ENCODE measurements around the gene USH2A. TPM values are rescaled to one million over a fixed set of nuclear protein-coding genes. Genes with fewer than 3 reads are reported as not detected.

The USH2A gene
- total RNA-seq, 2 experiments from 2014 or later, result not detected

DNA sequence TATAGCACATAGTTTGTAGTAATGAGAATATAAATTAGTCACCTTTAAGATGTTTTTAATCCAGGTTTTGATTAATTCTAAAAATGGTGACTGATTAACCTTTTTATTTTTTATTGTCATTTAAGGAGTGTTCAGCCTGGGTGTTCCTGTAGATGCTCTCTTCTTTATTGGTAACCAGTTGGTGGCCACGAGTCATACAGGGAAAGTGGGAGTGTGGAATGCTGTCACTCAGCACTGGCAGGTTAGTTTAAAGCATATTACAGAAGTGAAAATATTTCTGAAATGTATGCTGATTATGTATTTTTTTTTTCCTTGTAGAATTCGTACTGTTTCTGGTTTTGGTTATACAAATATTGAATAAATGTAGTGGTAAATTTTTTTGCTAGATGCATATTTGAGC is 828.0 kb downstream of the USH2A start:
- H3K36me3 Mint-ChIP-seq (ENCODE audit: low read depth), result peaks cover 32% of the 10 kb centered on the region
- ChIA-PET POLR2A (no interaction called here), CTCF (no interaction called here)
- intact Hi-C loops (cut with DNase I, micrococcal nuclease), result no loop called here
- Histone ChIP-seq H3K4me1 (ENCODE audit: insufficient read depth, low read length) (no peaks in the 10 kb centered on the region), H3K9me3 (ENCODE audit: control insufficient read depth in 1 of 2, insufficient read depth in 1 of 2, low read length in 2 of 2) (no peaks in the 10 kb centered on the region), H3K27ac (ENCODE audit: low read depth in 1 of 2, low read length in 2 of 2) (no peak overlapping the region), H3K36me3 (ENCODE audit: insufficient read depth, low read length) (no peaks in the 10 kb centered on the region), H3K4me3 (ENCODE audit: low read length) (no peak overlapping the region), H3K27me3 (ENCODE audit: control insufficient read depth in 1 of 2, insufficient read depth in 2 of 2, low read length in 2 of 2) (no peaks in the 10 kb centered on the region)
- no peaks in the 10 kb centered on the region for H3K9me3 Mint-ChIP-seq
- no peak overlapping the region for H3K27ac Mint-ChIP-seq
- no peak for DNase-seq
- H3K27me3 Mint-ChIP-seq, result no peaks in the 10 kb centered on the region
- no peak for ATAC-seq (ENCODE audit: poor library complexity)
- TF ChIP-seq, protein P1, sequence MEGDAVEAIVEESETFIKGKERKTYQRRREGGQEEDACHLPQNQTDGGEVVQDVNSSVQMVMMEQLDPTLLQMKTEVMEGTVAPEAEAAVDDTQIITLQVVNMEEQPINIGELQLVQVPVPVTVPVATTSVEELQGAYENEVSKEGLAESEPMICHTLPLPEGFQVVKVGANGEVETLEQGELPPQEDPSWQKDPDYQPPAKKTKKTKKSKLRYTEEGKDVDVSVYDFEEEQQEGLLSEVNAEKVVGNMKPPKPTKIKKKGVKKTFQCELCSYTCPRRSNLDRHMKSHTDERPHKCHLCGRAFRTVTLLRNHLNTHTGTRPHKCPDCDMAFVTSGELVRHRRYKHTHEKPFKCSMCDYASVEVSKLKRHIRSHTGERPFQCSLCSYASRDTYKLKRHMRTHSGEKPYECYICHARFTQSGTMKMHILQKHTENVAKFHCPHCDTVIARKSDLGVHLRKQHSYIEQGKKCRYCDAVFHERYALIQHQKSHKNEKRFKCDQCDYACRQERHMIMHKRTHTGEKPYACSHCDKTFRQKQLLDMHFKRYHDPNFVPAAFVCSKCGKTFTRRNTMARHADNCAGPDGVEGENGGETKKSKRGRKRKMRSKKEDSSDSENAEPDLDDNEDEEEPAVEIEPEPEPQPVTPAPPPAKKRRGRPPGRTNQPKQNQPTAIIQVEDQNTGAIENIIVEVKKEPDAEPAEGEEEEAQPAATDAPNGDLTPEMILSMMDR (IDR thresholded peaks at IDR 0.05), result no peak
- no peaks in the 10 kb centered on the region for H3K4me1 Mint-ChIP-seq (ENCODE audit: low read depth)
- H3K4me3 Mint-ChIP-seq, result no peak overlapping the region

DNA sequence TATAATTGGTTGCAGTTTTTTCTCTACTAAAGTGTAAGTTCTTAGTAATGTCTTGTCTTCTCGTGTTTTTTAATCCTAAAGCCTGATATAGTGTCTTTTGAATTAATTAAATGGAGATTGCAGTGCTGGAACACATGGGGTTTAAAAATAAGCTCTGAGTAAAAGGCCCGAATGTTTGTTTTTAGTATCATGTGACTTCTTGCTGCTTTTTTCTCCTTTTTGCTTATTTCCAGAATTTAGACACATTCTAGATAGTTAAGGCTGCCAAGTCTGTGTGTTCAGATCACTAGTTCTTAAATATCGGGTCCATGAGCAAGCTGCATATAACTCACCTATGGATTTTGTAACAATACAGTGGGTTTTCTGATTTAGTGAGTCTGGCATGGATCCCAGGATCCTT is 828.6 kb downstream of the USH2A start:
- DNase-seq (no peak), ATAC-seq (ENCODE audit: poor library complexity) (no peak)
- no peaks in the 10 kb centered on the region for H3K36me3 ChIP-seq (ENCODE audit: insufficient read depth, low read length)
- H3K4me3 ChIP-seq (ENCODE audit: low read length), result no peak overlapping the region
- ChIA-PET POLR2A (no interaction called here), CTCF (no interaction called here)
- H3K9me3 ChIP-seq (ENCODE audit: control insufficient read depth in 1 of 2, insufficient read depth in 1 of 2, low read length in 2 of 2), result no peaks in the 10 kb centered on the region
- peaks cover 34% of the 10 kb centered on the region for H3K36me3 Mint-ChIP-seq (ENCODE audit: low read depth)
- H3K4me3 Mint-ChIP-seq, result no peak overlapping the region
- intact Hi-C loops (cut with DNase I, micrococcal nuclease), result no loop called here
- TF ChIP-seq, protein P1 (IDR thresholded peaks at IDR 0.05), result no peak
- no peaks in the 10 kb centered on the region for H3K4me1 Mint-ChIP-seq (ENCODE audit: low read depth)
- no peaks in the 10 kb centered on the region for H3K27me3 ChIP-seq (ENCODE audit: control insufficient read depth in 1 of 2, insufficient read depth in 2 of 2, low read length in 2 of 2)
- no peak overlapping the region for H3K27ac Mint-ChIP-seq
- no peaks in the 10 kb centered on the region for H3K27me3 Mint-ChIP-seq
- no peaks in the 10 kb centered on the region for H3K4me1 ChIP-seq (ENCODE audit: insufficient read depth, low read length)
- no peak overlapping the region for H3K27ac ChIP-seq (ENCODE audit: low read depth in 1 of 2, low read length in 2 of 2)
- H3K9me3 Mint-ChIP-seq, result no peaks in the 10 kb centered on the region

GRCh38 chr1:215590779-215591491 is 832.3 kb downstream of the USH2A start:
- ChIA-PET CTCF (no interaction called here), POLR2A (no interaction called here)
- intact Hi-C loops (cut with DNase I, micrococcal nuclease), result no loop called here
- no peaks in the 10 kb centered on the region for H3K9me3 ChIP-seq (ENCODE audit: control insufficient read depth in 1 of 2, insufficient read depth in 1 of 2, low read length in 2 of 2)
- H3K27me3 ChIP-seq (ENCODE audit: control insufficient read depth in 1 of 2, insufficient read depth in 2 of 2, low read length in 2 of 2), result no peaks in the 10 kb centered on the region
- H3K36me3 ChIP-seq (ENCODE audit: insufficient read depth, low read length), result no peaks in the 10 kb centered on the region
- no peak for DNase-seq
- Mint-ChIP-seq H3K4me3 (no peak overlapping the region), H3K4me1 (ENCODE audit: low read depth) (no peaks in the 10 kb centered on the region), H3K9me3 (no peaks in the 10 kb centered on the region), H3K27me3 (no peaks in the 10 kb centered on the region), H3K27ac (no peak overlapping the region), H3K36me3 (ENCODE audit: low read depth) (peaks cover 38% of the 10 kb centered on the region)
- TF ChIP-seq, protein P1 (IDR thresholded peaks at IDR 0.05), result no peak
- ATAC-seq (ENCODE audit: poor library complexity), result no peak
- no peaks in the 10 kb centered on the region for H3K4me1 ChIP-seq (ENCODE audit: insufficient read depth, low read length)
- H3K27ac ChIP-seq (ENCODE audit: low read depth in 1 of 2, low read length in 2 of 2), result no peak overlapping the region
- no peak overlapping the region for H3K4me3 ChIP-seq (ENCODE audit: low read length)
